ENCODE data around the gene COA4.

COA4 gene

DNA sequence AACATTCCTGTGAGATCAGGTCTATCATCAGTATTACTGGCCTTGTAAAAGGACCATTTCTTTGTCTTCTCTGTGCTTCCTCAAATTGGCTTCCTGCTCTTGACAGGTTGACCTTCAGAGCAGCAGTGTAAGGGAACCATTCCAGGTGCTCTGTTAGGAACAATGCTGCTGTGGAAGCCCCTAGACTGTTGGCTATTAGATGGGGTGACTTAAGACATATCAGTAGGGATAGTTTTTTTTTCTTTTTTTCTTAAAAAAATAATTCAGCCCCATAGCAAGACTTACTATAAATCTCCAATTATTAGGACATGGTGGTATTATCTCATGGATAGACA, 37.6 kb downstream of the COA4 start:
- Histone ChIP-seq H3K4me1 (no peaks in the 10 kb centered on the region), H3K9me3 (no peaks in the 10 kb centered on the region), H3K27me3 (no peaks in the 10 kb centered on the region), H3K36me3 (peaks cover 35% of the 10 kb centered on the region), H3K4me3 (ENCODE audit: low read depth, low read length) (no peak overlapping the region)
- TF ChIP-seq, protein P1, sequence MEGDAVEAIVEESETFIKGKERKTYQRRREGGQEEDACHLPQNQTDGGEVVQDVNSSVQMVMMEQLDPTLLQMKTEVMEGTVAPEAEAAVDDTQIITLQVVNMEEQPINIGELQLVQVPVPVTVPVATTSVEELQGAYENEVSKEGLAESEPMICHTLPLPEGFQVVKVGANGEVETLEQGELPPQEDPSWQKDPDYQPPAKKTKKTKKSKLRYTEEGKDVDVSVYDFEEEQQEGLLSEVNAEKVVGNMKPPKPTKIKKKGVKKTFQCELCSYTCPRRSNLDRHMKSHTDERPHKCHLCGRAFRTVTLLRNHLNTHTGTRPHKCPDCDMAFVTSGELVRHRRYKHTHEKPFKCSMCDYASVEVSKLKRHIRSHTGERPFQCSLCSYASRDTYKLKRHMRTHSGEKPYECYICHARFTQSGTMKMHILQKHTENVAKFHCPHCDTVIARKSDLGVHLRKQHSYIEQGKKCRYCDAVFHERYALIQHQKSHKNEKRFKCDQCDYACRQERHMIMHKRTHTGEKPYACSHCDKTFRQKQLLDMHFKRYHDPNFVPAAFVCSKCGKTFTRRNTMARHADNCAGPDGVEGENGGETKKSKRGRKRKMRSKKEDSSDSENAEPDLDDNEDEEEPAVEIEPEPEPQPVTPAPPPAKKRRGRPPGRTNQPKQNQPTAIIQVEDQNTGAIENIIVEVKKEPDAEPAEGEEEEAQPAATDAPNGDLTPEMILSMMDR (IDR thresholded peaks at IDR 0.05; ENCODE audit: low read depth, low read length) = no peak
- DNase-seq = no peak

DNA sequence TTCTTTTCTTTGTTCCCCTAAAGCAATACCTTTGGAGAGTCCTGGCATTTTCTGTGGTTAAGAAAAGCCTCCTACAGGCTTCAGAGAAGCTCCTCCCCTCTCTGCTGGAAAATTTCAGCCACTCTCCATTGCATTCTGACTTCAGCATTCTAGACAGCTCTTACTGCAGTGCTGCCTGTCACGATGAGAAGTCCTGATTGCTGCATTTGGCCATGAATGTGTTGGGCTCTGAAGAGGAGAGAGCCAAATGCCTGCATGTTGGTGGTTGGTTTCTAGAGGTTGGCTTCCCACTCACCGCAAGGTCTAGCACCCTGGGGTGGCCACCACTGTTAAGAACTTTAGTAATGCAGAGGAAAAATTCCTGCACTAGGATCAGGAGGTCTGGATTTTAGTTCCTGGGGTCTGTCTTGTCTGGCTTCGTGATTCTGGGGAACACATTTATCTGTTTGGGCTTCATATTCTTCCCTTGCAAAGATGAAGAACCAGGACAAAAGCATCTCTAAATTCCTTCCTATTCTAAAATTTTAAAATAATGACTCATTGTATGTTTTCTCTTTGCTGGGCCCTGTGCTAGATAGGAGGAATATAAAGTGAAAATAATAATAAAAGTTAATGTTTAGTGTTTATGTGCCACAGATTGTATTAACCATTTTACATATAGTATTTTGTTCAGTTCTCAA, 38.1 kb downstream of the COA4 start:
- Histone ChIP-seq H3K4me1 (no peaks in the 10 kb centered on the region), H3K27me3 (no peaks in the 10 kb centered on the region), H3K36me3 (peaks cover 32% of the 10 kb centered on the region), H3K9me3 (no peaks in the 10 kb centered on the region), H3K4me3 (ENCODE audit: low read depth, low read length) (no peak overlapping the region)
- DNase-seq = no peak
- TF ChIP-seq, protein P1 (IDR thresholded peaks at IDR 0.05; ENCODE audit: low read depth, low read length) = no peak

DNA sequence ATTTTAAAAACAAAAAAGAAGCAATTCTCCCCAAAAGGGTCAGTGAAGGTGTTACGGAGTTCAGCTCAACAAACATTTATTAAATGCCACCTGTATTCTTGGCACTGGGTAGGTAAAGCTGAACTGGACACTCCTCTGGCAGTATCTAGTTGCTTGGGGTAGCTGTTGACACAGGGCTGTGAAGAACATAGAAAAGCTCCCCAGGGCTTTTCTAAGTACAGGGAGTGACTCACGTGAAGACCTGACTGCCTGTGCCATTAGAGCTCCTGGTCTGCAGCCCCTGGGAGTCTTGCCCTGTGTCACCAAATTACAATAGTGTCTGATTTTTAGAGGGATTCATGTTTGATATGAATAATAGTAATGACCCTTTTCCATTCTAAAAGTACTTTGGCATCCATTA, 43.6 kb downstream of the COA4 start:
- no peaks in the 10 kb centered on the region for H3K4me1 ChIP-seq
- no peak overlapping the region for H3K4me3 ChIP-seq (ENCODE audit: low read depth, low read length)
- TF ChIP-seq, protein P1 (IDR thresholded peaks at IDR 0.05; ENCODE audit: low read depth, low read length) = no peak
- H3K9me3 ChIP-seq = no peaks in the 10 kb centered on the region
- no peaks in the 10 kb centered on the region for H3K27me3 ChIP-seq
- H3K36me3 ChIP-seq = peaks cover 30% of the 10 kb centered on the region
- DNase-seq = no peak

DNA sequence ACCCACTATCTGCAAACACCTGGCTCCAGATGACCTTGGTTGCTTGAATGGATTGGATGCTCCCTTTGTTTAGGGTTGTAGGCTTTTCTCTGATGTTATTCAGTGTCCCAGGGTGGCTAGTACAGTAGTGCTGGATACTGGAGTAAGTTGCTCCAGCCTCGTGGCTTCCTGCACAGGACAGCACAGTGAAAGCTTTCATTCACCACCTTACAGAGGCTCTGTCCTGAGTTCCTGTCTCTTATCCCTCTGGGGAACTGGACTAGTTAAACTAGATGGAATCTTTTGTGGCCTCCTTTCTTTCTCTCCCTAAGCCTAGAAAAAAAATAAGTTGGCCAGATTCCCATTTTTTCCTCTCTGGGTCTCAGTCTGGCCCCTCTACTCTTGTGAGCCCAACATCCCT, 46.4 kb downstream of the COA4 start:
- TF ChIP-seq, protein P1 (IDR thresholded peaks at IDR 0.05; ENCODE audit: low read depth, low read length) = no peak
- peaks cover 37% of the 10 kb centered on the region for H3K36me3 ChIP-seq
- no peak for DNase-seq

More for the DNA sequence above, 46.4 kb downstream of the COA4 start:
- Histone ChIP-seq H3K4me3 (ENCODE audit: low read depth, low read length) (no peak overlapping the region), H3K9me3 (no peaks in the 10 kb centered on the region), H3K4me1 (no peaks in the 10 kb centered on the region), H3K27me3 (no peaks in the 10 kb centered on the region)
